LNCaP clone FGC (cell line): Measurements from ENCODE around the gene CACNA1D.

Experiments used
- DNase-seq: peaks from one replicate; pipeline ENCODE4 v3.0.0-alpha.2; 2011; ENCODE audit warnings: low read depth
- H3K4me3 ChIP-seq: 2 replicates; pipeline ENCODE4 v1.5.1; 2011; ENCODE audit warnings: mild to moderate bottlenecking, low read depth, low read length, control low read depth
- TF ChIP-seq, protein P1 (sequence below): IDR thresholded peaks from 2 replicates; pipeline ENCODE4 v1.5.1; 2012; ENCODE audit warnings: mild to moderate bottlenecking; ENCODE audit not compliant: control insufficient read depth, insufficient read depth; ENCODE audit errors: extremely low read depth

Gene CACNA1D

DNA sequence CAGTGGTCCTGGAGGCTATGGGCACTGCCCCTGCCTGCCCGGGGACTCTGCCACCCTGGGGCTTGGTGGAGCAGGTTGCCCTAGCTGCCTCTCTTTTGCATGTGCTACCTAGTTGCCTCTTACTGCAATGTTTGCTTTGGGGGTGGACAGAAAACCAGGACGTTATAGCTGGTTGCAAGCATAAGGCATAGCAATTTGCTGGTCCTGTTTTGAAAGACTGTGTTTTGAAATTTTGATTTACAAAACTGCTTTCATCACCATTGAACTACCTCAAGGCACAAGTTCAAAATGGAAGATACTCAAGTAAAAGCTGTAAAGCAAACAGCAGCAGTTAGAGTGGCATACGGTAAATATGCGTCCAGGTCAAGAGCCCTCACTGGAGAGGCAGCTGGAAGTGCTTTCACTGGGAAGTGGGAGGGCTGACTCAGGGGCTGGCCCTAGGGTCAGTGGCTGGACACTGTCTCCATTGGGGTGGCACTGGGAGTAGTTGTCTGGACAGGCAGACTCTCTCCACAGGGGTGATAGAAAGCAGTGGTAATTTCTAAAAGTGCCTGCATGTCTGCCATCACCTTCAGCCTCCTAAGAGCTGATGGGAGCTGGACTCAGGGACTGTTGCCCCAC lies 213.7 kb downstream of the CACNA1D start:
- TF ChIP-seq, protein P1, sequence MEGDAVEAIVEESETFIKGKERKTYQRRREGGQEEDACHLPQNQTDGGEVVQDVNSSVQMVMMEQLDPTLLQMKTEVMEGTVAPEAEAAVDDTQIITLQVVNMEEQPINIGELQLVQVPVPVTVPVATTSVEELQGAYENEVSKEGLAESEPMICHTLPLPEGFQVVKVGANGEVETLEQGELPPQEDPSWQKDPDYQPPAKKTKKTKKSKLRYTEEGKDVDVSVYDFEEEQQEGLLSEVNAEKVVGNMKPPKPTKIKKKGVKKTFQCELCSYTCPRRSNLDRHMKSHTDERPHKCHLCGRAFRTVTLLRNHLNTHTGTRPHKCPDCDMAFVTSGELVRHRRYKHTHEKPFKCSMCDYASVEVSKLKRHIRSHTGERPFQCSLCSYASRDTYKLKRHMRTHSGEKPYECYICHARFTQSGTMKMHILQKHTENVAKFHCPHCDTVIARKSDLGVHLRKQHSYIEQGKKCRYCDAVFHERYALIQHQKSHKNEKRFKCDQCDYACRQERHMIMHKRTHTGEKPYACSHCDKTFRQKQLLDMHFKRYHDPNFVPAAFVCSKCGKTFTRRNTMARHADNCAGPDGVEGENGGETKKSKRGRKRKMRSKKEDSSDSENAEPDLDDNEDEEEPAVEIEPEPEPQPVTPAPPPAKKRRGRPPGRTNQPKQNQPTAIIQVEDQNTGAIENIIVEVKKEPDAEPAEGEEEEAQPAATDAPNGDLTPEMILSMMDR = no peak
- no peak for DNase-seq
- no peak overlapping the region for H3K4me3 ChIP-seq

DNA sequence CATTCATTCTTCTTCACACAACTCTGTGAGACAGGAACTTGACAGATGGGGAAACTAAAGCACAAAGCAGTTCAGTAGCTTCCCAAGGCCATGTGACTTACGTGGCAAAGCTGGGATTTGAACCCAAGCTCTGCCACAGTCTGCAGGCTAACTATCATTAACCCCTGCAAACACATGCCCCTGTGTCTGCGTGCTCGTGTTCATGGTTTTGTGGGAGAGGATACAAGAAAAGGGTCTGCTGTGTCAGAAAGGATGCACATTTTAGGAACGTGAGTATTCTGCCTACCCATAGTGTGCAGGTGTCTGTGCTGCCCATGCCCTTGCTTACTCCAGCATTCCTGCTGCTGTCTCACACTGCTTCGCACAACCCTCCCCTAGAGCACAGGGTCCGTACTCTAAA lies 214.8 kb downstream of the CACNA1D start:
- TF ChIP-seq, protein P1 = no peak
- H3K4me3 ChIP-seq = no peak overlapping the region
- no peak for DNase-seq

DNA sequence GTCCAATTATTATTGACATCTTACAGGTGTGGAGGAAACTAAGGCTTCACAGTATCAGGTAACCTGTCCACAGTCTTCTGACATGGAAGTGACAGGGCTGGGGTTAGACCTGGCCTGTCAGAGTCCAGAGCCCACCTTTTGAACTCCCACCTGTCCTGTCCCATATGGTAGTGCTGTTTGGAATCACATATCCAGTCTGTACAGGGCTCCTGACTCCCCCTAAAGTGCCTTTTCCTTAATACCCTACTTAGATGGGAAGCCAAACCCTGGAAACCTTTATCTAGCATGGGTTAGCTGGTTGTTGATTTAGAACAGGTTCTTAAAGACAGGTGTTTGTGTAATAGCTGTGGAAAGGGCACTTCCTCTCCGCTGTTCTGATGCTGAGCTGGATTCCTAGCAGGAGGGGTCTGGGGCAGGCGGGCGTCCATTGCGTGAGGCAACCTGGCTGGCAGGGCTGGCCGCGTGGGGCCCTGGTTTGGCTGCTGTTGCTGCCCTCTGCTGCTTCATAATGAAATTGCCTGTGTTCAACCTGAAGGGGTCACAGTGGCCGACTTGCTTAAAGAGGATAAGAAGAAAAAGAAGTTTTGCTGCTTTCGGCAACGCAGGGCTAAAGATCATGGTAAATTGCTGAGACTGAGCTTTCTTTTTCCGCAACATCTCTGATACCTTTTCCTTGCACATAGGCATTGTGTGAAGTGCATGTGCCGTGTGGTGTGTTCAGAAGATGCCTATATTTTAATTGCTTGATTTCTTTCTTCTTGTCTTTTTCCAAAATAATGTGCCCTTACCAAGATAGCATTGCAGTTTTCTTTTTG lies 215.7 kb downstream of the CACNA1D start:
- H3K4me3 ChIP-seq = no peak overlapping the region
- TF ChIP-seq, protein P1 = peak; percentile 81
- peak; percentile 11 for DNase-seq

DNA sequence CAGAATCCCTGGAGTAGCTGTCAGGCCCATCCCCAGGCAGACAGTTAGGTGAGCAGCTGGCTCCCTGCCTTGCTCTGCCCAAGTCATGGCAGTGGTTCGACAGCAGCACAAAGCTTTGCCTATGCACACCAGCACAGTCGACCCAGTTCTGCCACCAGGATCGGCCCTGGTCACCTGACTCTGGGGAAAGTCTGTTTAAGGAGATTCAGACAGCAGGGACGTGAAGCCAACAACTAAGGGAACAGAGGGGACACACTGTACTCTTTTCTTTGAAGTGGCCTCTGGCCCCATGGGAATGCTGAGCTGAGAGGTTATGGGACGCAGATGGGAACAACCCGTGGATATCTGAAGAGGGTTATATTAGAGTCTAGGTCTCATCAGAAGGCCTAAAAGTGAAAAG lies 217.0 kb downstream of the CACNA1D start:
- TF ChIP-seq, protein P1 = no peak
- H3K4me3 ChIP-seq = no peak overlapping the region
- DNase-seq = no peak

DNA sequence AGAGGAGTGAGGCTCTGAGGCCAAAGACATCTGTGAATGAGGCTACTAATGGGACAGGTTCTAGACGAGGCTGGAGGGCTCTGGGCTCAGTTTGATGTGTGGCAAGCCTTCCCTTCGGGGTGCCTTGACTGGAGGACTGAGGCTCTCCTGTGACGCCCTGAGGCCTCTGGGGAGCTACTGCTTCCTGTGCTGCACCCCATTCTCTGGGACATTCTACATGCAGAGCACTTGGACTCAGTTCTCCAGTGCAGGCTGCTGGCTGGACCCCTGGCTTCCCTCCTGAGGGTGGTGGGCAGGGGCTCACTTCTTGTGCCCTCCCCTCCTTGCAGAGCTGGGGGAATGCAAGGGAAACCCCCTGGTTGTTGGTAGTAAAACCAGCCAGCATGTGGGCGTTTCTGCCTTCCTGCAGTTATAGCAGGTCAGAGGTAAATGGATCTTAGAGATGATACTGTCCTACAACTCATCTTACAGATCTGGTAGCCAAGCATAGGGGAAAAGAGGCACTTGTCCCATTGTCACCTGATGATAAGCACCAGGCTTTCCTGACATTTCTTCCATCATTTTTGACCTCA lies 218.5 kb downstream of the CACNA1D start:
- DNase-seq = no peak
- H3K4me3 ChIP-seq = no peak overlapping the region
- TF ChIP-seq, protein P1 = no peak

DNA sequence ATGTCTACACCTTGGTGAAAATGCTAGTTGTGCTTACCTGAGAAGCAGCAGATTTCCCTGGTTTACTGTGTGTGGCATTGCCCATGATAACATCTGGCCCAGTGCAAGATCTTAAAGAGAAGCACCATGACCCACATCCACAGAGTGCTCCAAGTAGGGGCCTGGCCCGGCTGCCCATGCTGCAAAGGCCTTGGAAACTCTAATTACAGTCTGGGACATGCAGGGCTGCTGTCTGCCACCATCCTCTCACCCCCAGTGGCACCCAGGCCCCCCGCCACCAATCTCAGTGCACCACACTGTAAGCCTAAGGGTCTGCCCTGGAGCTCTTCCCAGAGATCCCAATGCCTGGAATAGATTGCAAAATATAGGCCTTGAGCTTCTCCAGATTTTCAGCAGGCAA lies 219.2 kb downstream of the CACNA1D start:
- TF ChIP-seq, protein P1 = no peak
- no peak overlapping the region for H3K4me3 ChIP-seq
- no peak for DNase-seq
